CD14-positive monocyte (primary cell): ENCODE measurements around the gene IFT74. TPM values are rescaled to one million over a fixed set of nuclear protein-coding genes. Genes with fewer than 3 reads are reported as not detected.

ENCODE experiments used
- DNase-seq, 3 donors: peaks; one replicate each; pipeline ENCODE4 v3.0.0-alpha.2; 2011 to 2022
- H2AFZ ChIP-seq: 2 replicates; pipeline ENCODE4 v1.6.0; 2012; ENCODE audit warnings: mild to moderate bottlenecking, low read depth, low read length, inconsistent platforms; ENCODE audit not compliant: insufficient read depth, poor library complexity, severe bottlenecking
- H3K27ac ChIP-seq, 2 donors: 1 replicate in 1 of 2; 2 replicates in 1 of 2; pipeline ENCODE4 v1.5.1; 2012 to 2013; ENCODE audit warnings: low read length in 2 of 2, control low read depth in 1 of 2, inconsistent platforms in 1 of 2, low read depth in 1 of 2, mild to moderate bottlenecking in 1 of 2
- H3K27me3 ChIP-seq, 2 donors: one replicate each; pipeline versions ENCODE4 v1.6.0 to v1.6.1; 2011 to 2013; ENCODE audit warnings: low read length in 2 of 2; ENCODE audit not compliant: control insufficient read depth in 2 of 2, insufficient read depth in 2 of 2
- H3K36me3 ChIP-seq, 2 donors: replicated peaks in 1 of 2; 1 replicate in 1 of 2; 2 replicates in 1 of 2; pipeline versions ENCODE4 v1.5.1 to v1.6.1; 2012 to 2013; ENCODE audit warnings: low read length in 2 of 2, control low read depth in 1 of 2, inconsistent platforms in 1 of 2, mild to moderate bottlenecking in 1 of 2; ENCODE audit not compliant: insufficient read depth in 2 of 2, control insufficient read depth in 1 of 2
- H3K4me1 ChIP-seq, 2 donors: 1 replicate in 1 of 2; 2 replicates in 1 of 2; pipeline versions ENCODE4 v1.5.1 to v1.6.1; 2012 to 2013; ENCODE audit warnings: low read length in 2 of 2, control low read depth in 1 of 2, inconsistent platforms in 1 of 2, mild to moderate bottlenecking in 1 of 2, moderate library complexity in 1 of 2; ENCODE audit not compliant: insufficient read depth in 2 of 2, control insufficient read depth in 1 of 2
- H3K4me2 ChIP-seq: replicated peaks from 2 replicates; pipeline ENCODE3; 2012; ENCODE audit warnings: low read length, moderate library complexity, mild to moderate bottlenecking; ENCODE audit not compliant: poor library complexity, severe bottlenecking; ENCODE audit errors: extremely low read depth
- H3K4me3 ChIP-seq, 3 experiments: fragments of 200-600 bp in 1 of 3; sonication (generic) in 1 of 3; replicated peaks in 1 of 3; 1 replicate in 2 of 3; 2 replicates in 1 of 3; pipeline ENCODE4 v1.5.1; 2011 to 2013; ENCODE audit warnings: low read length in 3 of 3, mild to moderate bottlenecking in 3 of 3, control low read depth in 2 of 3, low read depth in 2 of 3, inconsistent platforms in 1 of 3, moderate library complexity in 1 of 3
- H3K79me2 ChIP-seq: 2 replicates; pipeline ENCODE4 v1.6.0; 2012; ENCODE audit warnings: mild to moderate bottlenecking, control low read depth, inconsistent platforms, low read length, moderate library complexity; ENCODE audit not compliant: insufficient read depth
- H3K9ac ChIP-seq: 2 replicates; pipeline ENCODE4 v1.6.0; 2017; ENCODE audit warnings: low read length, mild to moderate bottlenecking; ENCODE audit not compliant: insufficient read depth, poor library complexity, severe bottlenecking
- H3K9me3 ChIP-seq, 2 donors: replicated peaks in 1 of 2; 1 replicate in 1 of 2; 2 replicates in 1 of 2; pipeline versions ENCODE4 v1.5.1 to v1.6.1; 2012 to 2013; ENCODE audit warnings: low read length in 2 of 2, control low read depth in 1 of 2; ENCODE audit not compliant: control insufficient read depth in 1 of 2, insufficient read depth in 1 of 2
- H4K20me1 ChIP-seq: 2 replicates; pipeline ENCODE4 v1.6.0; 2012; ENCODE audit warnings: mild to moderate bottlenecking, low read length, control low read depth, moderate library complexity; ENCODE audit not compliant: insufficient read depth
- H3K27ac Mint-ChIP-seq, 7 donors: one replicate each; pipeline ENCODE4 v1.8.0; 2020; ENCODE audit warnings: mild to moderate bottlenecking in 7 of 7, mixed read lengths in 7 of 7, moderate library complexity in 6 of 7, inconsistent platforms in 2 of 7
- H3K27me3 Mint-ChIP-seq, 3 donors: one replicate each; pipeline ENCODE4 v1.8.0; 2021 to 2022; ENCODE audit warnings: low read depth in 3 of 3, mild to moderate bottlenecking in 3 of 3, mixed read lengths in 3 of 3, moderate library complexity in 3 of 3, inconsistent platforms in 1 of 3
- H3K36me3 Mint-ChIP-seq, 2 donors: one replicate each; pipeline ENCODE4 v1.8.0; 2020; ENCODE audit warnings: mixed read lengths in 2 of 2, inconsistent platforms in 1 of 2, mild to moderate bottlenecking in 1 of 2
- H3K4me1 Mint-ChIP-seq: one replicate; pipeline ENCODE4 v1.8.0; 2020; ENCODE audit warnings: mild to moderate bottlenecking, mixed read lengths
- H3K4me3 Mint-ChIP-seq, 2 donors: one replicate each; pipeline ENCODE4 v1.8.0; 2020; ENCODE audit warnings: mild to moderate bottlenecking in 2 of 2, mixed read lengths in 2 of 2, moderate library complexity in 1 of 2
- H3K9me3 Mint-ChIP-seq, 7 donors: one replicate each; pipeline ENCODE4 v1.8.0; 2020 to 2022; ENCODE audit warnings: mixed read lengths in 7 of 7, mild to moderate bottlenecking in 6 of 7, moderate library complexity in 6 of 7, inconsistent platforms in 2 of 7
- CTCF ChIP-seq: fragments of 200-600 bp; IDR thresholded peaks from one replicate; pipeline ENCODE4 v1.8.0; 2022; ENCODE audit warnings: antibody characterized with exemption, mild to moderate bottlenecking
- WGBS: methylation state at CpG from one replicate; pipeline ENCODE4 v1.1.5; 2013; ENCODE audit warnings: missing lambda C conversion rate; ENCODE audit not compliant: insufficient coverage; 5-methylcytosine and 5-hydroxymethylcytosine counted together
- intact Hi-C, 2 donors: fragments of 100-400 bp; cut with micrococcal nuclease; formaldehyde crosslinking; loops; one replicate each; pipeline versions ENCODE4 v1.15.0 to v1.15.1; 2023
- polyA plus RNA-seq, 3 donors: library from polyadenylated mRNA; depleted of rRNA in 1 of 3; unstranded in 2 of 3; stranded (reverse) in 1 of 3; fragments of 300-500 nt in 2 of 3; fragments of >200 nt in 1 of 3; fragmentation: Illumina TruSeq in 2 of 3; gene quantifications; 1 replicate in 2 of 3; 2 replicates in 1 of 3; pipeline ENCODE4 v1.2.3, GENCODE V29; 2012 to 2021

Gene IFT74
- polyA plus RNA-seq, 3 donors = 2.6 to 6.0 (median 3.7) TPM

- Histone ChIP-seq H3K9ac (no peak overlapping the region), H3K4me3 (no peak overlapping the region), H3K36me3 (no peaks in the 10 kb centered on the region), H2AFZ (no peak overlapping the region), H3K79me2 (no peaks in the 10 kb centered on the region), H3K4me1 (no peaks in the 10 kb centered on the region), H3K27ac (no peak overlapping the region), H3K27me3 (no peaks in the 10 kb centered on the region), H3K9me3 (no peaks in the 10 kb centered on the region), H4K20me1 (no peaks in the 10 kb centered on the region), H3K4me2 (no peak overlapping the region)
- Mint-ChIP-seq H3K4me3 (no peak overlapping the region), H3K27me3 (no peaks in the 10 kb centered on the region), H3K4me1 (no peaks in the 10 kb centered on the region), H3K9me3 (peaks cover 0 to under 1% (median 0%) of the 10 kb centered on the region in 7 donors), H3K36me3 (peaks cover 5 to 6% of the 10 kb centered on the region in 2 donors), H3K27ac (peak overlapping the region in 1 of 7 donors; percentile 21)
- DNase-seq = no peak
- no peak for TF ChIP-seq CTCF
- intact Hi-C loops = loop anchor here (10.0 kb wide), 1 partner anchor 230 kb away; no protein-coding TSS in a partner anchor
- WGBS = 79% methylated on average over 3 of the region's 4 CpGs
Observed at GRCh38 chr9:26974927-26975326, 18.7 kb downstream of the IFT74 start.

- Mint-ChIP-seq H3K36me3 (peaks cover 4 to 9% of the 10 kb centered on the region in 2 donors), H3K4me3 (no peak overlapping the region), H3K9me3 (no peaks in the 10 kb centered on the region), H3K27ac (peak overlapping the region in 1 of 7 donors; percentile 5), H3K4me1 (no peaks in the 10 kb centered on the region), H3K27me3 (no peaks in the 10 kb centered on the region)
- no peak overlapping the region for H3K27ac ChIP-seq
- intact Hi-C loops = loop anchor here (10.0 kb wide), 1 partner anchor 231 kb away; no protein-coding TSS in a partner anchor
- no peak overlapping the region for H3K4me3 ChIP-seq
- no peaks in the 10 kb centered on the region for H3K36me3 ChIP-seq
- no peaks in the 10 kb centered on the region for H3K9me3 ChIP-seq
- DNase-seq = peak; percentile 25 to 52 (median 43)
- TF ChIP-seq CTCF = peak; percentile 76
- no peaks in the 10 kb centered on the region for H3K79me2 ChIP-seq
- H3K27me3 ChIP-seq = no peaks in the 10 kb centered on the region
- H2AFZ ChIP-seq = no peak overlapping the region
- WGBS = 92% methylated on average over 6 of the region's 18 CpGs
- no peaks in the 10 kb centered on the region for H4K20me1 ChIP-seq
- H3K4me1 ChIP-seq = no peaks in the 10 kb centered on the region
- no peak overlapping the region for H3K9ac ChIP-seq
- H3K4me2 ChIP-seq = no peak overlapping the region
Observed at GRCh38 chr9:26975728-26976707, 19.8 kb downstream of the IFT74 start.
